Measurements from ENCODE around the gene ZNF772.
"Not testable (repeated sequence)": the region's sequence is repeated elsewhere in the genome, so short reads cannot be mapped to it uniquely, and the experiment has no call there.

ZNF772 gene

GRCh38 chr19:57487477-57488298 is 10.3 kb upstream of the ZNF772 start, which contains the start of gene ZNF419:
ZNF419 (plus strand) TSS chr19:57487750; CDS start chr19:57487951, 201 bp downstream.
- not testable (repeated sequence) for H3K27me3 ChIP-seq (ENCODE audit: insufficient read depth, low read length, poor library complexity); H4K20me1 ChIP-seq (ENCODE audit: insufficient read depth, low read length)
- Histone ChIP-seq H3K9me3 (ENCODE audit: insufficient read depth, low read length, severe bottlenecking) (peaks cover 15% of the 10 kb centered on the region), H3K4me3 (ENCODE audit: low read depth in 1 of 2, low read length in 2 of 2) (peak within 1 kb of the TSS; percentile 49 to 94; a peak in 3 of 4 replicates), H3K36me3 (ENCODE audit: insufficient read depth, low read length) (peaks cover 26% of the 10 kb centered on the region), H3K4me1 (ENCODE audit: insufficient read depth, low read length) (peaks cover 16% of the 10 kb centered on the region), H3K4me2 (ENCODE audit: insufficient read depth, low read length) (peak within 1 kb of the TSS; percentile 63), H3K27ac (ENCODE audit: low read length) (peak within 1 kb of the TSS; percentile 68), H3K9ac (ENCODE audit: low read depth, low read length) (peak within 1 kb of the TSS; percentile 75), H2AFZ (ENCODE audit: low read depth, low read length) (peak within 1 kb of the TSS; percentile 90), H3K79me2 (ENCODE audit: insufficient read depth, low read length) (peaks cover 17% of the 10 kb centered on the region)
- peak; percentile 93 for DNase-seq
- peak; percentile 98 for ATAC-seq (ENCODE audit: insufficient read depth, low read depth)

GRCh38 chr19:57473646-57474045 is 3.7 kb downstream of the ZNF772 start:
- no peak overlapping the region for H2AFZ ChIP-seq (ENCODE audit: low read depth, low read length)
- DNase-seq (no peak), ATAC-seq (ENCODE audit: insufficient read depth, low read depth) (no peak)
- H3K27me3 ChIP-seq (ENCODE audit: insufficient read depth, low read length, poor library complexity) = no peaks in the 10 kb centered on the region
- no peak overlapping the region for H3K4me2 ChIP-seq (ENCODE audit: insufficient read depth, low read length)
- H4K20me1 ChIP-seq (ENCODE audit: insufficient read depth, low read length) = no peaks in the 10 kb centered on the region
- peak overlapping the region in 1 of 2 experiments; percentile 26; a peak in 2 of 4 replicates for H3K4me3 ChIP-seq (ENCODE audit: low read depth in 1 of 2, low read length in 2 of 2)
- TF ChIP-seq EZH2 (IDR thresholded peaks at IDR 0.05; ENCODE audit: borderline replicate concordance, low read depth, low read length, severe bottlenecking) (no peak), CTCF (IDR thresholded peaks at IDR 0.05; ENCODE audit: borderline replicate concordance, extremely low read depth, low read length, poor library complexity, severe bottlenecking) (no peak)
- H3K27ac ChIP-seq (ENCODE audit: low read length) = no peak overlapping the region
- peaks cover 77% of the 10 kb centered on the region for H3K9me3 ChIP-seq (ENCODE audit: insufficient read depth, low read length, severe bottlenecking)
- peaks cover 57% of the 10 kb centered on the region for H3K36me3 ChIP-seq (ENCODE audit: insufficient read depth, low read length)
- no peak overlapping the region for H3K9ac ChIP-seq (ENCODE audit: low read depth, low read length)
- H3K4me1 ChIP-seq (ENCODE audit: insufficient read depth, low read length) = peaks cover 26% of the 10 kb centered on the region
- peaks cover 71% of the 10 kb centered on the region for H3K79me2 ChIP-seq (ENCODE audit: insufficient read depth, low read length)

- Histone ChIP-seq H3K27ac (ENCODE audit: low read length) (no peak overlapping the region), H3K27me3 (ENCODE audit: insufficient read depth, low read length, poor library complexity) (no peaks in the 10 kb centered on the region), H3K36me3 (ENCODE audit: insufficient read depth, low read length) (peaks cover 7% of the 10 kb centered on the region; the same call in 1 of the 2 replicates), H3K4me1 (ENCODE audit: insufficient read depth, low read length) (no peaks in the 10 kb centered on the region), H3K4me2 (ENCODE audit: insufficient read depth, low read length) (no peak overlapping the region), H3K9me3 (ENCODE audit: insufficient read depth, low read length, severe bottlenecking) (peaks cover 15% of the 10 kb centered on the region), H2AFZ (ENCODE audit: low read depth, low read length) (no peak overlapping the region), H4K20me1 (ENCODE audit: insufficient read depth, low read length) (no peaks in the 10 kb centered on the region), H3K4me3 (ENCODE audit: low read depth in 1 of 2, low read length in 2 of 2) (no peak overlapping the region), H3K9ac (ENCODE audit: low read depth, low read length) (no peak overlapping the region), H3K79me2 (ENCODE audit: insufficient read depth, low read length) (peaks cover 19% of the 10 kb centered on the region; the same call in 1 of the 2 replicates)
- no peak for DNase-seq
- ATAC-seq (ENCODE audit: insufficient read depth, low read depth) = no peak
- no peak for TF ChIP-seq CTCF (IDR thresholded peaks at IDR 0.05; ENCODE audit: borderline replicate concordance, extremely low read depth, low read length, poor library complexity, severe bottlenecking)
- TF ChIP-seq EZH2 (IDR thresholded peaks at IDR 0.05; ENCODE audit: borderline replicate concordance, low read depth, low read length, severe bottlenecking) = no peak
Measured at GRCh38 chr19:57466489-57466888, 10.9 kb downstream of the ZNF772 start.

- Histone ChIP-seq H3K4me1 (ENCODE audit: insufficient read depth, low read length) (no peaks in the 10 kb centered on the region), H2AFZ (ENCODE audit: low read depth, low read length) (no peak overlapping the region), H3K9me3 (ENCODE audit: insufficient read depth, low read length, severe bottlenecking) (peaks cover 9% of the 10 kb centered on the region), H3K9ac (ENCODE audit: low read depth, low read length) (no peak overlapping the region), H3K4me3 (ENCODE audit: low read depth in 1 of 2, low read length in 2 of 2) (no peak overlapping the region), H3K4me2 (ENCODE audit: insufficient read depth, low read length) (no peak overlapping the region), H3K27me3 (ENCODE audit: insufficient read depth, low read length, poor library complexity) (no peaks in the 10 kb centered on the region), H4K20me1 (ENCODE audit: insufficient read depth, low read length) (no peaks in the 10 kb centered on the region), H3K27ac (ENCODE audit: low read length) (no peak overlapping the region), H3K79me2 (ENCODE audit: insufficient read depth, low read length) (peaks cover 12% of the 10 kb centered on the region; the same call in 1 of the 2 replicates), H3K36me3 (ENCODE audit: insufficient read depth, low read length) (peaks cover 5% of the 10 kb centered on the region; the same call in 1 of the 2 replicates)
- TF ChIP-seq CTCF (IDR thresholded peaks at IDR 0.05; ENCODE audit: borderline replicate concordance, extremely low read depth, low read length, poor library complexity, severe bottlenecking) = peak; percentile 95
- TF ChIP-seq EZH2 (IDR thresholded peaks at IDR 0.05; ENCODE audit: borderline replicate concordance, low read depth, low read length, severe bottlenecking) = no peak
- DNase-seq (peak; percentile 64), ATAC-seq (ENCODE audit: insufficient read depth, low read depth) (peak; percentile 96)
Measured at GRCh38 chr19:57465680-57466381, 11.5 kb downstream of the ZNF772 start.
